ENCODE measurements around the gene FFAR1.

GRCh38 chr19:35316560-35316959 is 31.1 kb upstream of the FFAR1 start:
- TF ChIP-seq RAD21 (conservative IDR thresholded peaks at IDR 0.05) = no peak
- TF ChIP-seq POLR2AphosphoS5 (IDR thresholded peaks at IDR 0.05) = no peak

Measured in neural cell (in vitro differentiated cells).